ENCODE results near the gene CDKN1A.

Gene CDKN1A

DNA sequence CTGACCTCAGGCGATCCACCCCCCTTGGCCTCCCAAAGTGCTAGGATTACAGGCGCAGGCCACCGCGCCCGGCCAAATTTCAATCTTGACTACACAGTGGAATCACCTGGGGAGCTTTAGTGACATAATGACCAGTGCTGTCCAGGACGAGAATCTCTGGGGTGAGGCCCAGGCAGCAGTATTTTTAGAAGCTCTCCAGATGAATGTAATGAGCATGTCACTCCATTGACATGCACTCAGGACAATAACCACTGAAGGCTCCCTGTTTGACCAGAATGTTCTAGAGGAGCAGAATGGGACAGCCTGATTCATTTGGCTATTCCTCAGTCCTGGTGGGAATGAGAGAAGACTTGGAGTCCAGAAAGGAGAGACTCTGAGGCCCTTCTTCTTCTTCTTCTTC, 45.1 kb upstream of the CDKN1A start:
- no peak for DNase-seq
- Histone ChIP-seq H2AFZ (ENCODE audit: low read length) (no peak overlapping the region), H3K27ac (ENCODE audit: low read length) (no peak overlapping the region), H3K4me3 (ENCODE audit: low read length) (no peak overlapping the region), H3K4me1 (ENCODE audit: low read length) (peaks cover 5% of the 10 kb centered on the region; the same call in 1 of the 2 replicates), H3K9ac (ENCODE audit: low read length) (no peak overlapping the region), H3F3A (ENCODE audit: insufficient read depth, low read length) (no peaks in the 10 kb centered on the region), H3K9me3 (replicated peaks; ENCODE audit: insufficient read depth, low read length) (no peaks in the 10 kb centered on the region), H4K20me1 (ENCODE audit: insufficient read depth, low read length) (no peaks in the 10 kb centered on the region), H3K4me2 (ENCODE audit: low read depth, low read length) (no peak overlapping the region), H3K79me2 (ENCODE audit: low read length) (no peaks in the 10 kb centered on the region), H3K27me3 (replicated peaks; ENCODE audit: insufficient read depth, low read length) (no peaks in the 10 kb centered on the region), H3K9me2 (replicated peaks; ENCODE audit: insufficient read depth, low read length) (no peaks in the 10 kb centered on the region), H3K36me3 (replicated peaks; ENCODE audit: insufficient read depth, low read length) (no peaks in the 10 kb centered on the region)
- no peak for TF ChIP-seq EZH2phosphoT487 (IDR thresholded peaks at IDR 0.05; ENCODE audit: low read length)
- TF ChIP-seq EZH2 (optimal IDR thresholded peaks at IDR 0.05; ENCODE audit: low read depth, low read length), result no peak
- TF ChIP-seq, protein P1, sequence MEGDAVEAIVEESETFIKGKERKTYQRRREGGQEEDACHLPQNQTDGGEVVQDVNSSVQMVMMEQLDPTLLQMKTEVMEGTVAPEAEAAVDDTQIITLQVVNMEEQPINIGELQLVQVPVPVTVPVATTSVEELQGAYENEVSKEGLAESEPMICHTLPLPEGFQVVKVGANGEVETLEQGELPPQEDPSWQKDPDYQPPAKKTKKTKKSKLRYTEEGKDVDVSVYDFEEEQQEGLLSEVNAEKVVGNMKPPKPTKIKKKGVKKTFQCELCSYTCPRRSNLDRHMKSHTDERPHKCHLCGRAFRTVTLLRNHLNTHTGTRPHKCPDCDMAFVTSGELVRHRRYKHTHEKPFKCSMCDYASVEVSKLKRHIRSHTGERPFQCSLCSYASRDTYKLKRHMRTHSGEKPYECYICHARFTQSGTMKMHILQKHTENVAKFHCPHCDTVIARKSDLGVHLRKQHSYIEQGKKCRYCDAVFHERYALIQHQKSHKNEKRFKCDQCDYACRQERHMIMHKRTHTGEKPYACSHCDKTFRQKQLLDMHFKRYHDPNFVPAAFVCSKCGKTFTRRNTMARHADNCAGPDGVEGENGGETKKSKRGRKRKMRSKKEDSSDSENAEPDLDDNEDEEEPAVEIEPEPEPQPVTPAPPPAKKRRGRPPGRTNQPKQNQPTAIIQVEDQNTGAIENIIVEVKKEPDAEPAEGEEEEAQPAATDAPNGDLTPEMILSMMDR (IDR thresholded peaks at IDR 0.05; ENCODE audit: low read length), result no peak

DNA sequence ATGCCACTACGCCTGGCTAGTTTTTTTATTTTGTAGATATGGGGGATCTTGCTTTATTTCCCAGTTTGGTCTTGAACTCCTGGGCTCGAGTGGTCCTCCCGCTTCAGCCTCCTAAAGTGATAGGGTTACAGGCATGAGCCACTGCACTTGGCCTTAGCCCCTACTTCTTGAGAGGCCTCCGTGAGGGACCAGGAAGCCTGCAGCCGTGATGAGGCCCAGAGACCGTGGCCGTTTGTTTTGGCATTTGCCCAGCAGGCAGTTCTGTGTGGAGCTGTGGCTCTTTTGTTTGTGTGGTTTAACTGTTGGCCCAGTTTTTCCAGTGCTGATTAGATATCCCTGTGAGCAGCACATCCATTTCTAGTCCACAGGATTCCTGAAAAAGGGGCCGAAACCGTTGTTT, 44.6 kb upstream of the CDKN1A start:
- Histone ChIP-seq H4K20me1 (ENCODE audit: insufficient read depth, low read length) (no peaks in the 10 kb centered on the region), H3K36me3 (replicated peaks; ENCODE audit: insufficient read depth, low read length) (no peaks in the 10 kb centered on the region), H3K9ac (ENCODE audit: low read length) (no peak overlapping the region), H3F3A (ENCODE audit: insufficient read depth, low read length) (no peaks in the 10 kb centered on the region), H3K27ac (ENCODE audit: low read length) (no peak overlapping the region), H3K4me2 (ENCODE audit: low read depth, low read length) (no peak overlapping the region), H3K9me3 (replicated peaks; ENCODE audit: insufficient read depth, low read length) (no peaks in the 10 kb centered on the region), H3K27me3 (replicated peaks; ENCODE audit: insufficient read depth, low read length) (no peaks in the 10 kb centered on the region), H3K79me2 (ENCODE audit: low read length) (no peaks in the 10 kb centered on the region), H3K9me2 (replicated peaks; ENCODE audit: insufficient read depth, low read length) (no peaks in the 10 kb centered on the region), H3K4me3 (ENCODE audit: low read length) (no peak overlapping the region), H2AFZ (ENCODE audit: low read length) (no peak overlapping the region), H3K4me1 (ENCODE audit: low read length) (peaks cover 5% of the 10 kb centered on the region; the same call in 1 of the 2 replicates)
- DNase-seq, result no peak
- TF ChIP-seq EZH2 (optimal IDR thresholded peaks at IDR 0.05; ENCODE audit: low read depth, low read length) (no peak), EZH2phosphoT487 (IDR thresholded peaks at IDR 0.05; ENCODE audit: low read length) (no peak)
- TF ChIP-seq, protein P1 (IDR thresholded peaks at IDR 0.05; ENCODE audit: low read length), result no peak

DNA sequence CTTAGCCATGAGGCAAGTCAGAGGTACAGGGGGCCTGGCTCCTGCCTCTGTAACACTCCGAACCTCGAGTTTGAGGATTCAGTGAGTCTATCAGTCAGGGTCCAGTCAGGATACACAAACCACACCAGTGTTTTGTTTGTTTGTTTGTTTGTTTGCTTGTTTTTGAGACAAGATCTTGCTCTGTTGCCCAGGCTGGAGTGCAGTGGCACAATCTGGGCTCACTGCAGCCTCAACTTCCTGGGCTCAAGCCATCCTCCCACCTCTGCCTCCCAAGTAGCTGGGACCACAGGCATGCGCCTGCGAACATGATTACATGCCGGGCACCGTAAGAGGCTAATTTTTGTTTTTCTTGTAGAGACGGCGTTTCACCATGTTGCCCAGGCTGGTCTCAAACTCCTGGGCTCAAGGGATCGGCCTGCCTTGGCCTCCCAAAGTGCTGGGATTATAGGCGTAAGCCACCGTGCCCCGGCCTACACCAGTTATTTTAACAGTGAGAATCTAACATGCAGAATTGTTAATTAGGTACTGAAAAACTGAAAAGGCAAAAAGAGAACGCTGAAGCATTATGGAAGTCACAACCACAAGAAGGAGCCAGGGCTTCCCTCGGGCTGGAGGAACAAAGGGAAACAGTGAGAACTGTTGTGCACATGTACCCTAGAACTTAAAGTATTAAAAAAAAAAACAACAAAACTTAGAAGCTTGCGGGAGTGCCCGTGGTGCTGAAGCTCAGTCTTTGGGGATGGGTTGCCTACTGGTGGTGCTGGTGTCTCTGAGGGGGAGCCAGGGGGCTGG, 44.0 kb upstream of the CDKN1A start:
- Histone ChIP-seq H4K20me1 (ENCODE audit: insufficient read depth, low read length) (no peaks in the 10 kb centered on the region), H2AFZ (ENCODE audit: low read length) (no peak overlapping the region), H3K27ac (ENCODE audit: low read length) (no peak overlapping the region), H3K36me3 (replicated peaks; ENCODE audit: insufficient read depth, low read length) (no peaks in the 10 kb centered on the region), H3K27me3 (replicated peaks; ENCODE audit: insufficient read depth, low read length) (no peaks in the 10 kb centered on the region), H3F3A (ENCODE audit: insufficient read depth, low read length) (no peaks in the 10 kb centered on the region), H3K79me2 (ENCODE audit: low read length) (no peaks in the 10 kb centered on the region), H3K9me3 (replicated peaks; ENCODE audit: insufficient read depth, low read length) (no peaks in the 10 kb centered on the region), H3K4me3 (ENCODE audit: low read length) (no peak overlapping the region), H3K9ac (ENCODE audit: low read length) (no peak overlapping the region), H3K4me2 (ENCODE audit: low read depth, low read length) (no peak overlapping the region), H3K9me2 (replicated peaks; ENCODE audit: insufficient read depth, low read length) (no peaks in the 10 kb centered on the region), H3K4me1 (ENCODE audit: low read length) (peaks cover 5% of the 10 kb centered on the region; the same call in 1 of the 2 replicates)
- DNase-seq, result no peak
- TF ChIP-seq EZH2 (optimal IDR thresholded peaks at IDR 0.05; ENCODE audit: low read depth, low read length) (no peak), EZH2phosphoT487 (IDR thresholded peaks at IDR 0.05; ENCODE audit: low read length) (no peak)
- TF ChIP-seq, protein P1 (IDR thresholded peaks at IDR 0.05; ENCODE audit: low read length), result no peak

Data from MM.1S (cell line).